PC-9 (cell line): ENCODE results near the gene THBS3. TPM values are rescaled to one million over a fixed set of nuclear protein-coding genes. Genes with fewer than 3 reads are reported as not detected.

Experiments
- BruUV-seq: library from RNA; stranded (reverse); fragments of 400-500 nt; replicated peaks from 2 replicates; lab custom pipeline; 2021; lab: Mats Ljungman, UMichigan
- CTCF ChIA-PET: fragments of 300-600 bp; sonication (Branson Sonifier 250); formaldehyde crosslinking; loops from one replicate; lab custom pipeline; 2022; ENCODE audit warnings: antibody characterized with exemption; lab: Charles Lee
- POLR2A ChIA-PET: fragments of 300-600 bp; sonication (Branson Sonifier 250); formaldehyde crosslinking; loops from one replicate; lab custom pipeline; 2022; ENCODE audit warnings: antibody characterized with exemption; ENCODE audit not compliant: unreplicated experiment; lab: Charles Lee
- DNase-seq, 2 experiments: peaks; one replicate each; pipeline versions ENCODE4 v3.0.0 to v3.0.0-alpha.2; 2015 to 2022; ENCODE audit warnings: mixed read lengths in 1 of 2
- H2AFZ ChIP-seq: fragments of 200-600 bp; sonication (generic); 2 replicates; pipeline ENCODE4 v1.8.1; 2017; ENCODE audit warnings: antibody characterized with exemption
- H3F3A ChIP-seq: fragments of 200-600 bp; sonication (generic); 2 replicates; pipeline ENCODE4 v1.8.1; 2017; ENCODE audit warnings: antibody characterized with exemption, mild to moderate bottlenecking, low read depth; ENCODE audit not compliant: insufficient read depth
- H3K27ac ChIP-seq: fragments of 200-600 bp; sonication (generic); 2 replicates; pipeline ENCODE4 v1.6.1; 2016; ENCODE audit warnings: mixed run types
- H3K27me3 ChIP-seq: fragments of 200-600 bp; sonication (generic); 2 replicates; pipeline ENCODE4 v1.6.1; 2016; ENCODE audit warnings: low read depth, mixed run types; ENCODE audit not compliant: insufficient read depth
- H3K36me3 ChIP-seq: fragments of 200-600 bp; sonication (generic); 2 replicates; pipeline ENCODE4 v1.6.1; 2016; ENCODE audit warnings: low read depth, mixed run types
- H3K4me1 ChIP-seq: fragments of 200-600 bp; sonication (generic); replicated peaks from 2 replicates; pipeline ENCODE4 v1.6.1; 2016; ENCODE audit warnings: mixed run types; ENCODE audit not compliant: insufficient read depth
- H3K4me2 ChIP-seq: fragments of 200-600 bp; sonication (generic); 2 replicates; pipeline ENCODE4 v1.6.1; 2017; ENCODE audit warnings: mixed run types
- H3K4me3 ChIP-seq: fragments of 200-600 bp; sonication (generic); 2 replicates; pipeline ENCODE4 v1.6.1; 2016; ENCODE audit warnings: mixed run types
- H3K79me2 ChIP-seq: fragments of 200-600 bp; sonication (generic); 2 replicates; pipeline ENCODE4 v1.6.1; 2017; ENCODE audit warnings: low read depth, mixed run types
- H3K9me2 ChIP-seq: fragments of 200-600 bp; sonication (generic); 2 replicates; pipeline ENCODE4 v1.8.1; 2017; ENCODE audit warnings: mild to moderate bottlenecking; ENCODE audit not compliant: insufficient read depth
- H3K9me3 ChIP-seq: fragments of 200-600 bp; sonication (generic); 2 replicates; pipeline ENCODE4 v1.8.1; 2016; ENCODE audit warnings: low read depth; ENCODE audit not compliant: insufficient read depth
- H4K20me1 ChIP-seq: fragments of 200-600 bp; sonication (generic); 2 replicates; pipeline ENCODE4 v1.8.1; 2017; ENCODE audit not compliant: insufficient read depth
- EZH2 ChIP-seq: fragments of 200-600 bp; sonication (generic); IDR thresholded peaks from 2 replicates; pipeline ENCODE4 v1.8.0; 2017; ENCODE audit warnings: antibody characterized with exemption, low read depth
- intact Hi-C: fragments of 100-400 bp; cut with micrococcal nuclease; formaldehyde crosslinking; loops from one replicate; pipeline ENCODE4 v1.10.0; 2022; ENCODE audit not compliant: unreplicated experiment
- total RNA-seq: library from RNA; stranded (reverse); gene quantifications from 2 replicates; pipeline ENCODE4 v1.2.3, GENCODE V29; 2021
- TF ChIP-seq, protein P1 (sequence below): fragments of 200-600 bp; sonication (generic); conservative IDR thresholded peaks from 2 replicates; pipeline ENCODE4 v1.6.1; 2017; ENCODE audit warnings: mixed run types, antibody characterized with exemption, mild to moderate bottlenecking, moderate library complexity

THBS3 gene
- total RNA-seq, 1 experiment from 2014 or later = 45.4 TPM

DNA sequence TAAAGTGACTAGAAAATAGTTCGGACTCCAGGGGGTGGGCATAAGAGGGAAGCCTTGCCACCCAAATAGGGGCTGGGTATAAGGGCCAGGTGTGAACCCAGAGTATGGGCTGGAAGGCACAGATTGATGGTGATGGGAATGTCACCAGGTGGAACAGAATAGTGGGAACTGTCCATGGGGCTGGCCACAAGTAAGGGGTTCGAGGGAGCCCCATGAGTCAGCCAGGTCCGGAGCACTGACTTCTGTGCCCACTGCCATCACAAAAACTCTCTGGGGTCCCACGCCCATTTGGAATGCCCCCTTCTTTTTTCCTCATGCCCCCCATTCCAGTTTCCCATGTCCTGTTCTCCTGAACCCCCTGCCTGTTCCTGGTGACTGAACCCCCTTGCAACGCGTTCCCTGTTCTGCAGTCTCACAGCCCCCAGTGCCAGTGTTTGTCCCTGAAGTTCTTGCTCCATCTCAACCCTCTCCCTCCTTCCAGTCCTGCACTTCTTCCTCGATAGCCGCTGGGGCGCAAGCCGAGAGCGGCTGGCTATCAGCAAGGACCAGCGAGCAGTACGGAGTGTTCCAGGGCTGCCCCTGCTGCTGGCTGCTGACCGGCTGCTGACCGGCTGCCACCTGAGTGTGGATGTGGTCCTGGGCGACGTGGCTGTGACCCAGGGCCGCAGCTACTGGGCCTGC, 26.2 kb downstream of the THBS3 start:
- Histone ChIP-seq H3K9me3 (no peaks in the 10 kb centered on the region), H3K4me2 (no peak overlapping the region), H3K36me3 (no peaks in the 10 kb centered on the region), H3K4me1 (peaks cover 17% of the 10 kb centered on the region), H3K4me3 (no peak overlapping the region), H3K79me2 (no peaks in the 10 kb centered on the region), H3K27ac (no peak overlapping the region), H2AFZ (no peak overlapping the region), H3F3A (peaks cover 14% of the 10 kb centered on the region; the same call in 1 of the 2 replicates), H3K27me3 (no peaks in the 10 kb centered on the region), H3K9me2 (no peaks in the 10 kb centered on the region), H4K20me1 (no peaks in the 10 kb centered on the region)
- POLR2A ChIA-PET = no interaction called here
- intact Hi-C loops = no loop called here
- TF ChIP-seq EZH2 = no peak
- TF ChIP-seq, protein P1, sequence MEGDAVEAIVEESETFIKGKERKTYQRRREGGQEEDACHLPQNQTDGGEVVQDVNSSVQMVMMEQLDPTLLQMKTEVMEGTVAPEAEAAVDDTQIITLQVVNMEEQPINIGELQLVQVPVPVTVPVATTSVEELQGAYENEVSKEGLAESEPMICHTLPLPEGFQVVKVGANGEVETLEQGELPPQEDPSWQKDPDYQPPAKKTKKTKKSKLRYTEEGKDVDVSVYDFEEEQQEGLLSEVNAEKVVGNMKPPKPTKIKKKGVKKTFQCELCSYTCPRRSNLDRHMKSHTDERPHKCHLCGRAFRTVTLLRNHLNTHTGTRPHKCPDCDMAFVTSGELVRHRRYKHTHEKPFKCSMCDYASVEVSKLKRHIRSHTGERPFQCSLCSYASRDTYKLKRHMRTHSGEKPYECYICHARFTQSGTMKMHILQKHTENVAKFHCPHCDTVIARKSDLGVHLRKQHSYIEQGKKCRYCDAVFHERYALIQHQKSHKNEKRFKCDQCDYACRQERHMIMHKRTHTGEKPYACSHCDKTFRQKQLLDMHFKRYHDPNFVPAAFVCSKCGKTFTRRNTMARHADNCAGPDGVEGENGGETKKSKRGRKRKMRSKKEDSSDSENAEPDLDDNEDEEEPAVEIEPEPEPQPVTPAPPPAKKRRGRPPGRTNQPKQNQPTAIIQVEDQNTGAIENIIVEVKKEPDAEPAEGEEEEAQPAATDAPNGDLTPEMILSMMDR = no peak
- DNase-seq = no peak
- CTCF ChIA-PET = no interaction called here
- BruUV-seq = no TSS peak

DNA sequence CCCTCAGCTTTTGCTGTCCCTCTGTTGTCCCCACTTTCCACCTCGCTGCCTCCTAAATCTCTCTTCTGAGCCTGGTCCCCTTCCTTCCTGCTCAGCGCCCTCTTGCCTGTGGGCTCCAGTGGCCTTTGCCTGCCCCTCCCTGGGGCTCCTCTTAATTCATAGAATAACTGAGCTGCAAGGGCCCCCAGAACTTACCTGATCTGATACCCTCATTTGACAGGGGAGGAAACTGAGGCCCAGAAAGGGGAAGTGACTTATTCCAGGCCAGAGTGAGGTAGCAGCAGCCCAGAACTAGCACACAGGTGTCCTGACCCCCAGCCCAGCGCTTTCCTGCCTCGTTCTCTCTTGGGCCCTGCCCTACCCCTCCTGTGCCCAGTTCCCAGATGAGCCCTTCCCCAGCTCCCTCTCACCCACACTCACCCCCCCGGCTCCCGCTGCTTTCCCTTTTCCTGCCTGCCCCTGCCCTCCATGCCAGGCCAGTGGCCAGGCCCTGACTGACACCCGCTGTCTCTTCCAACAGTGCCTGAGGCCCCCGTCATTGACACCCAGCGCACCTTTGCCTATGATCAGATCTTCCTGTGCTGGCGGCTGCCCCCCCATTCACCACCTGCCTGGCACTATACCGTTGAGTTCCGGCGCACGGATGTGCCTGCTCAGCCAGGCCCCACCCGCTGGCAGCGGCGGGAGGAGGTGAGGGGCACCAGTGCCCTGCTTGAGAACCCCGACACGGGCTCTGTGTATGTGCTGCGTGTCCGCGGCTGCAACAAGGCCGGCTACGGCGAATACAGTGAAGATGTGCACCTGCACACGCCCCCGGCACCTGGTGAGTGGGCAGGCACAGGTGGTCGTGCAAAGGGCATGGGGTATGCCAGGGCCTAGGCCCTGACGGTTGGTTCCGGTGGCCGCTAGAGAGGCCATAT, 28.3 kb downstream of the THBS3 start:
- intact Hi-C loops = no loop called here
- TF ChIP-seq, protein P1 = no peak
- TF ChIP-seq EZH2 = no peak
- ChIA-PET CTCF (no interaction called here), POLR2A (no interaction called here)
- Histone ChIP-seq H3F3A (peaks cover 25% of the 10 kb centered on the region; the same call in 1 of the 2 replicates), H3K4me2 (no peak overlapping the region), H3K36me3 (no peaks in the 10 kb centered on the region), H3K4me3 (no peak overlapping the region), H3K27ac (no peak overlapping the region), H3K9me2 (no peaks in the 10 kb centered on the region), H3K4me1 (peaks cover 15% of the 10 kb centered on the region), H4K20me1 (no peaks in the 10 kb centered on the region), H3K27me3 (no peaks in the 10 kb centered on the region), H3K79me2 (no peaks in the 10 kb centered on the region), H3K9me3 (no peaks in the 10 kb centered on the region), H2AFZ (no peak overlapping the region)
- no peak for DNase-seq
- no TSS peak for BruUV-seq

DNA sequence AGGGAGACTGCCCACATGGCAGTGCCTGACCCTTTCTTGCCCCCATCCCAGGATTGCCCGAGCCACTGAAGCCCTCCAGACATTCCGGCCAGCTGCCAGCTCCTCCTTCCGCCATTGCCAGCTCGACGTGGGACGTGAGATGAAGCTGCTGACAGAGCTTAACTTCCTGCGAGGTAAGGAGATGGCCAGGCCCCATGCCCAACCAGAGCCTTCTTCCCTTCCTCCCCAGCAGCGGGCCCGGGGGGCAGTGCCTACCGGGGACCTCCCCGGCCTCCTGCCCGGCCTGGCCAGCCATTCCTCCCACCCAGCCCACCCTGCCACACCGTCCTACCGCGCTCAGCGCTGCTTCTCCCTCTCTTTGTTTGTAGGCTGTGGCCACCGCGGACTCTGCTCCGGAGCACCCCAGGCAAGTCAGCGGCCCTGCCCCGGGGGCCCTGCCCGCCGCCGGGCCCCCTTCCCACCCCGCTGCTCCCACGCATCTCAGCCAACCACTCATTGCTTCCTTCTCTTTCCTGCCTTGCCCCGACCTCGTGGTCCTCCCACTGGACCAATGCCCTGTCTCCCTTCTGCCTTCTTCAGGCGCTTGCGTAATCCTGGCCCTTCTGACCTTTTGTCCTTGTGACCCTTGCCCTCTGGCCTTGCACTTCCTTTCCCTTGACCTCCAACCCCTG, 29.1 kb downstream of the THBS3 start:
- Histone ChIP-seq H3K27me3 (no peaks in the 10 kb centered on the region), H3F3A (peaks cover 25% of the 10 kb centered on the region; the same call in 1 of the 2 replicates), H3K9me2 (no peaks in the 10 kb centered on the region), H2AFZ (no peak overlapping the region), H3K27ac (no peak overlapping the region), H4K20me1 (no peaks in the 10 kb centered on the region), H3K79me2 (no peaks in the 10 kb centered on the region), H3K4me2 (no peak overlapping the region), H3K36me3 (no peaks in the 10 kb centered on the region), H3K9me3 (no peaks in the 10 kb centered on the region), H3K4me3 (no peak overlapping the region), H3K4me1 (peaks cover 21% of the 10 kb centered on the region)
- no peak for TF ChIP-seq EZH2
- TF ChIP-seq, protein P1 = no peak
- BruUV-seq = no TSS peak
- no peak for DNase-seq
- POLR2A ChIA-PET = no interaction called here
- CTCF ChIA-PET = no interaction called here
- intact Hi-C loops = no loop called here
